AG09309 (cell line): ENCODE measurements around the gene PLB1.
A peak's percentile ranks its signal among the peaks of the same experiment; 100 is the strongest.

Experiments
- DNase-seq: peaks from one replicate; pipeline ENCODE4 v3.0.0-alpha.2; 2010; ENCODE audit warnings: low read depth
- H3K4me3 ChIP-seq: 2 replicates; pipeline ENCODE4 v1.5.1; 2011; ENCODE audit warnings: mild to moderate bottlenecking, low read depth, low read length, moderate library complexity; ENCODE audit not compliant: control insufficient read depth
- TF ChIP-seq, protein P1 (sequence below): IDR thresholded peaks from 2 replicates; pipeline ENCODE4 v1.5.1; 2011; ENCODE audit warnings: mild to moderate bottlenecking, low read depth, low read length, inconsistent platforms; ENCODE audit not compliant: insufficient read depth, control insufficient read depth; ENCODE audit errors: missing control alignments

PLB1 gene

DNA sequence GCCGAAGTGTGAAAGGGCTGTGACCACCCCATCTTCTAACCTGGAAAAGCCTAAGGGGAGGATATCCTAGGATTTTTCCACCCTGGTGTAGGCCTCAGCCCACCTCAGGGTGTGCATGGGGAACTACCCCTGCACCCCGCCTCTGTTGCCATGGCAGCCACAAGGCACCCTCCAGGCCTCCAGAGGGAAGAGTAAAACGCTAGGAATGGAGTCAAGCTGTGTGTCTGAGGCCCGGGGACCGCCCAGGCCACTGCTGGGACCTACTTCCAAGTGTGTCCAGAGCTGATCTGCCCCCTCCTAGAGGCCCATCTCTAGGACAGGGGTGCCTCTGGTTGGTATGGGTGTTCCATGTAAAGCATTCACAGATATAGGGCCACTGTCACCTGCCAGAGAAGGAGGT lies 86.7 kb downstream of the PLB1 start:
- TF ChIP-seq, protein P1, sequence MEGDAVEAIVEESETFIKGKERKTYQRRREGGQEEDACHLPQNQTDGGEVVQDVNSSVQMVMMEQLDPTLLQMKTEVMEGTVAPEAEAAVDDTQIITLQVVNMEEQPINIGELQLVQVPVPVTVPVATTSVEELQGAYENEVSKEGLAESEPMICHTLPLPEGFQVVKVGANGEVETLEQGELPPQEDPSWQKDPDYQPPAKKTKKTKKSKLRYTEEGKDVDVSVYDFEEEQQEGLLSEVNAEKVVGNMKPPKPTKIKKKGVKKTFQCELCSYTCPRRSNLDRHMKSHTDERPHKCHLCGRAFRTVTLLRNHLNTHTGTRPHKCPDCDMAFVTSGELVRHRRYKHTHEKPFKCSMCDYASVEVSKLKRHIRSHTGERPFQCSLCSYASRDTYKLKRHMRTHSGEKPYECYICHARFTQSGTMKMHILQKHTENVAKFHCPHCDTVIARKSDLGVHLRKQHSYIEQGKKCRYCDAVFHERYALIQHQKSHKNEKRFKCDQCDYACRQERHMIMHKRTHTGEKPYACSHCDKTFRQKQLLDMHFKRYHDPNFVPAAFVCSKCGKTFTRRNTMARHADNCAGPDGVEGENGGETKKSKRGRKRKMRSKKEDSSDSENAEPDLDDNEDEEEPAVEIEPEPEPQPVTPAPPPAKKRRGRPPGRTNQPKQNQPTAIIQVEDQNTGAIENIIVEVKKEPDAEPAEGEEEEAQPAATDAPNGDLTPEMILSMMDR: no peak
- no peak for DNase-seq
- H3K4me3 ChIP-seq: no peak overlapping the region

GRCh38 chr2:28583899-28584553 lies 88.2 kb downstream of the PLB1 start:
- peak overlapping the region; percentile 19 for H3K4me3 ChIP-seq
- DNase-seq: peak; percentile 54
- TF ChIP-seq, protein P1: no peak

- TF ChIP-seq, protein P1: no peak
- H3K4me3 ChIP-seq: no peak overlapping the region
- DNase-seq: no peak
Observed at GRCh38 chr2:28586867-28587266, 91.0 kb downstream of the PLB1 start.

GRCh38 chr2:28587526-28588291 lies 91.8 kb downstream of the PLB1 start:
- TF ChIP-seq, protein P1: no peak
- H3K4me3 ChIP-seq: no peak overlapping the region
- no peak for DNase-seq

GRCh38 chr2:28588292-28588670 lies 92.4 kb downstream of the PLB1 start:
- no peak for DNase-seq
- H3K4me3 ChIP-seq: no peak overlapping the region
- TF ChIP-seq, protein P1: no peak

DNA sequence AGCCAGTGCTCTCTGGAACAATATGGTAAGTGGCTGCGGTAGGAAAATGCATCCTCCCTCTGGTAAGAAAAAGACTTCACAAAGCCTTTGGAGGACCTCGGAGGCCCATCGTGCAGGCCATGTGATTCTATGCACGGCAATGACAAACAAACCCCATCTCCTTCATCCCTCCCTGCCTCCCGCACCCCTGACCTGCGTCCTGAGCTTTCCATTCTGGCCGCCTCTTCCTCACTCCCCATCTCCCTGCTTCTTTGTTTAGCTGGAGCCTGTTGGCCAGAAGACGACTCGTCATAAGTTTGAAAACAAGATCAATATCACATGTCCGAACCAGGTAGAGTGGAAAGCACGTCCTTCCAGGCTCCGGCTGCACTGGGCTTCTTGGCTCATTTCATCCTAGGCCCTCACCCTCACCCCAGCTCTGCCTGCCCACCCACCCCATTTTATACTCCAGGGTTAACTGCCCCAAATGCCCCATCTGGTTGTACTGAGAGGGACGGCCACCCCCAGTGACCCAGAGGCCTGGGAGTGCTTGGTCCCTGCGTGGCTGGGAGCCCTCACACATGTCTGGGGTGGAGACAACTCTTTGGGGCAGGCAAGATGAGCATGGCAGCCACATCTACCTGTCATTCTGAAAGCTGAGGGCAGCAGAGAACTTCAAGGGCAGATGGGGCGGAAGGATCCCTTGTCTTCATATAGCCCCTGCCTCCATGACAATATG lies 94.0 kb downstream of the PLB1 start:
- DNase-seq: no peak
- H3K4me3 ChIP-seq: no peak overlapping the region

More for the DNA sequence above, 94.0 kb downstream of the PLB1 start:
- TF ChIP-seq, protein P1: no peak
